Measurements from ENCODE around the gene COL7A1.

Gene COL7A1

DNA sequence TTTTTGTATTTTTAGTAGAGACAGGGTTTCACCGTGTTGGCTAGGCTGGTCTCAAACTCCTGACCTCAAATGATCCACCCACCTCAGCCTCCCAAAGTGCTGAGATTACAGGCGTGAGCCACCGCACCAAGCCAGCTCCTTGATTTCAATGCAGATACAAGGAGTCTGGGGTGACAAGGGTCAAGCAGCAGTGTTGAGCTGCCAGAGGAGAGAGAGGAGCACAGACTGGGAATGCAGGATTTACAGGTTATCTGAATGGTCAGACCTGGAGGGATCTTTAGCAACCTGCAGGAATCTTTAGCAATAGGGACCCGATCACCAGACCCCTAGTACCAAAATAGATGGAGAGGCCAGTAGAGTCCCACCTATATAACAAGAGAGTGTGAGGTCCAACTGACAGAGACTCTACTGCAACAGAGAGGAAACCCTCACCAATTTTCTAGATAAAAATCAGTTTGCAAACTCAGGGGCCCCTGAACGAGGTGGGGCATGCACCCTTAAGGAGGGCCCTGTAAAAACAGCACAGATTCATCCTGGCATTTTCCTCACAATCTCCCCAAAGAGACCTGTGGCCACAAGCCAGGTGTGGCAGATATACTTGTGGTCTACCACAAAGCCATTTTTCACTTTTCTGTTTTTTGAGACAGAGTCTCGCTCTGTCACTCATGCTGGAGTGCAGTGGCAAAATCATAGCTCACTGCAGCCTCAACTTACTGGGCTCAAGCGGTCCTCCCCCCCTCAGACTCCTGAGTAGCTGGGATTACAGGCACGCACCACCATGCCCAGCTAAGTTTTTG lies 80.5 kb downstream of the COL7A1 start:
- H3K4me3 ChIP-seq (ENCODE audit: low read depth, low read length): no peak overlapping the region
- in situ Hi-C loops (cut with HindIII; ENCODE audit: low sequenced_read_pairs): no loop called here
- DNase-seq (ENCODE audit: low read depth, low spot score): no peak
- TF ChIP-seq, protein P1, sequence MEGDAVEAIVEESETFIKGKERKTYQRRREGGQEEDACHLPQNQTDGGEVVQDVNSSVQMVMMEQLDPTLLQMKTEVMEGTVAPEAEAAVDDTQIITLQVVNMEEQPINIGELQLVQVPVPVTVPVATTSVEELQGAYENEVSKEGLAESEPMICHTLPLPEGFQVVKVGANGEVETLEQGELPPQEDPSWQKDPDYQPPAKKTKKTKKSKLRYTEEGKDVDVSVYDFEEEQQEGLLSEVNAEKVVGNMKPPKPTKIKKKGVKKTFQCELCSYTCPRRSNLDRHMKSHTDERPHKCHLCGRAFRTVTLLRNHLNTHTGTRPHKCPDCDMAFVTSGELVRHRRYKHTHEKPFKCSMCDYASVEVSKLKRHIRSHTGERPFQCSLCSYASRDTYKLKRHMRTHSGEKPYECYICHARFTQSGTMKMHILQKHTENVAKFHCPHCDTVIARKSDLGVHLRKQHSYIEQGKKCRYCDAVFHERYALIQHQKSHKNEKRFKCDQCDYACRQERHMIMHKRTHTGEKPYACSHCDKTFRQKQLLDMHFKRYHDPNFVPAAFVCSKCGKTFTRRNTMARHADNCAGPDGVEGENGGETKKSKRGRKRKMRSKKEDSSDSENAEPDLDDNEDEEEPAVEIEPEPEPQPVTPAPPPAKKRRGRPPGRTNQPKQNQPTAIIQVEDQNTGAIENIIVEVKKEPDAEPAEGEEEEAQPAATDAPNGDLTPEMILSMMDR (IDR thresholded peaks at IDR 0.05; ENCODE audit: low read depth, low read length): no peak
